ENCODE results near the gene SLC5A10.

- TF ChIP-seq REST (IDR thresholded peaks at IDR 0.05) (no peak), SP1 (IDR thresholded peaks at IDR 0.05) (no peak), CTCF (IDR thresholded peaks at IDR 0.05; ENCODE audit: low read depth, low read length, missing input control) (no peak), YY1 (IDR thresholded peaks at IDR 0.05) (no peak), JUND (IDR thresholded peaks at IDR 0.05) (no peak)
These were observed 42.1 kb downstream of the SLC5A10 start for GRCh38 chr17:18993905-18994526.

Measured in liver (tissue), 3 donors.